ENCODE measurements around the gene SLC37A3.

SLC37A3 gene

DNA sequence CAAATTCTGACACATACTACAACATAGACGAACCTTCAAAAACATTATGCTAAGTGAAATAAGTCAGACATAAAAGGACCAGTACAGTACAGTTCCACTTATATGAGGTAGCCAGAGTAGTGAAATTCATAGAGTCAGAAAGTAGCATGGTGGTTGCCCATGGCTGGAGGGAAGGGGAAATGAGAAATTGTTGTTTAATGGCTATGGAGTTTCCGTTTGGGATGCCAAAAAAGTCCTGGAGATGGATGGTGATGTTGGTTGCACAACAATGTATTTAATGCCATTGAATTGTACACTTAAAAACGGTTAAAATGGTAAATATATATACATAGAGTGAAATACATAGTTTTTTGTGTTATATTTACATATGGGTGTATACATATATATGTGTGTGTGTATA lies 2.1 kb upstream of the SLC37A3 start:
- DNase-seq, result no peak

- DNase-seq, result no peak
Measured at GRCh38 chr7:140398821-140399220, 491 bp upstream of the SLC37A3 start.

DNA sequence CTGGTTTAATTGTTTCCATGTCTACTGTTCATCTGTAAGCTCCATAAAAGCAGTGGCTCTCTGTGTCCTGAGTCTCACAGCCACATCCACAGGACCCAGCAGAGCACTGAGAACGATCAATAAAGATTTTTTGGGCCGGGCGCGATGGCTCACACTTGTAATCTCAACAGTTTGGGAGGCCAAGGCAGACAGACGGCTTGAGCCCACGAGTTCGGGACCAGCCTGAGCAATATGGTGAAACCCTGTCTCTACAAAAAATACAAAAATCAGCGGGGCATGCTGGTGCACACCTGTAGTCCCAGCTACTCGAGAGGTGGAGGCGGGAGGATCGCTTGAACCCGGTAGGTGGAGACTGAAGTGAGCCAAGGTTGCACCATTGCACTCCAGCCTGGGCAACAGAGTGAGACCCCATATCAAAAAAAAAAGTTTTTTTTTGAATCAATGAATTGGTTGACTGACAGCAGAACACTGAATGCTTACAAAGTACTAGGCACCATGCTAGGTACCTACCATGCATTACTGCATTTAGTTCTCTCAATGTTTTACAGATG lies 4.5 kb downstream of the SLC37A3 start:
- DNase-seq, result no peak

GRCh38 chr7:140391634-140392033 lies 6.7 kb downstream of the SLC37A3 start:
- no peak for DNase-seq

DNA sequence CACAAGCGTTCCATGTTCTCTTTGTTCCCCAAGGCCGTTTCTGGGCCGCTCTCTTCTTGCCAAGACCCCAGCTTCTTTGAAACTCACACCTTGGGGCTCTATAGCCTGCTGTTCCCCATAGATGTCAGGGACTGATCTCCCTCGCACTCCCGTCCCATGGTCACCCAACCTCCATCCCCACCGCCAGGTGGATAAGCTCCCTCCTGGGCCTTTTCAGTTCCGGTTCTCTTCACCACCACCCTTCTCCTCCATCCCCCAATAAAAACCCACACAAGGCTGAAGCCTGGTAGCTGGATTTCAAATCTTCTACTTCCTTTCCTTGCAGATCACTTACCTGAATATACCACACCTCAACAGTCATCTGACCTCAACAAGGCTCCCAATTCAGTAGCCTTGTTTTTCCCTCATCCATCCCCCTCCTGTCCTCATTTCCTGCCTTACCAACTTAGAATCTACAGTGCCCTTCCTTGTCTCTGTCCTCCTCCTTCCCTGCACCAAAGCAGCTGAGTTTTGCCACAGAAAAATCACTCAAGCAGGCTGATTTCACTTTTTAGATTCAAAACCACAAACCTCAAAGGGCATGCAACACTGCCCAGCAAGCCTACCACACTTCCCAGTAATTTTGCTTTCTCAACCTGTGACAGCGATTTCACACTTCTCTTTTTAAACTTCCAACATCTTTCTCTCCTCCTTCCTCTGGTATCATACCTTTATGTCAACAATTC lies 7.7 kb downstream of the SLC37A3 start:
- DNase-seq, result no peak

GRCh38 chr7:140390034-140390433 lies 8.3 kb downstream of the SLC37A3 start:
- DNase-seq, result no peak

DNA sequence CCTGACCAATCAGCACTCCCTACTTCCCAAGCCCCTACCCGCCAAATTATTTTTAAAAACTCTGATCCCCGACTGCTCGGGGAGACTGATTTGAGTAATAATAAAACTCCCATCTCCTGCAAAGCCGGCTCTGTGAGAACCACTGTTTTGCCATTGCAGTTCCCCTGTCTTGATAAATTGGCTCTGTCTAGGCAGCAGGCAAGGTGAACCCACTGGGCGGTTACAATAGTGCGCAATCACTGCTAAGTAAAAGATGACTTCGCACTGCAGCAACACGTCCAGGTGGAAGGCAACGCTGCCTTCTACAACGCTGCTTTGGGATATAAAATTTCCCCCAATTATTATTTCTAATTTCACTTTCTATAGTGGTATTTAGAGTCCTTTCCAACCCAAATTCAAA lies 8.9 kb downstream of the SLC37A3 start:
- DNase-seq, result no peak

DNA sequence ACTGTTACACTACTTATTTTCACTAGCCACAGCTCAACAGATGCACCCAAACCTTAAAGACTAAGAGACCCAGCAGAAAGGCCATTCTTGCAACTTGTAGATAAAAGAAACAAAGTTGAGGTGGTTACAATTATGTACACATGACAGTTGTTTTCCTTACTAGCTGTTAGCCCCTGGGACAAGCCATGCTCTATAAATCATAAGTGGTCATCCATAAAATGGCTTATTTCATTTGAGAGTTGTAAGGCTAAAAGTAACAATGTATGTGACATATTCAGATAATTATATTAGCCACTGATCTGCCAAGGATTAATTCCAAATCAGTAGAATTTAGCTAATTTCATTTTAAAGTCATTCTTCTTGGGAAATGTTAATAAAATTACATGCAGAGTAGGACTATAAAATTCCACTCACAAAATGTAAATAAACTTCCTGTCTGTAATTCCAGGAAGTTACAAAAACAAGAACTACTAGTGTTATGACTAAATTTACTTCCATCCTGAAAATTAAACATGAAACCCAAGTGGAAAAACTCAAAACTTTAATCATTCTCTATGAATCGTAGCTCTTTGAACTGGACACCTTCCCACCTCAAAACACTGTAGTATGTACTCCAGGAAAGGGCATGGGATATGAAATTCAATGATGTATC lies 13.3 kb downstream of the SLC37A3 start:
- no peak for DNase-seq

- DNase-seq, result no peak
Measured at GRCh38 chr7:140383954-140384713, 14.2 kb downstream of the SLC37A3 start.

- DNase-seq, result no peak
Measured at GRCh38 chr7:140375892-140376730, 22.2 kb downstream of the SLC37A3 start.

GRCh38 chr7:140375323-140375722 lies 23.0 kb downstream of the SLC37A3 start:
- DNase-seq, result no peak

DNA sequence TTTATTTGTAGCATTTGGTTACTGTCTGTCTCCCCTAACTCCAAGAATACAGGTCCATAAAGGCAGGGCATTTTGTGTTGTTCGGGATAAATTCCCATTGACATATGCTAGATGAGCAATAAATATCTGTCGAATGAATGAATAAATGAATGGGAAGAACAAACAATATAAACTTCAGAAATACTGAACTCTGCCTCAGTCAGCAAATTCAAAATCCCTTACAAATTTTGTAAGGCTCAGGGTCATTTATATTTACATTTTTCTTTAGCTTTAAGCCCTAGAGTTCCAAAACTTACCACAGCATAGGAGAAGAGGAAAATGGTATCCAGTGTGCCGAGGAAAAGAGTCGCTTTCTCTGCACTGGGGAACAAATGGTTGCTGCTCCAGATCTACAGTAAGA lies 29.0 kb downstream of the SLC37A3 start:
- DNase-seq, result no peak

- no peak for DNase-seq
Measured at GRCh38 chr7:140367528-140367927, 30.8 kb downstream of the SLC37A3 start.

GRCh38 chr7:140364819-140365218 lies 33.5 kb downstream of the SLC37A3 start:
- no peak for DNase-seq

GRCh38 chr7:140360697-140361229 lies 37.6 kb downstream of the SLC37A3 start:
- DNase-seq, result no peak

DNA sequence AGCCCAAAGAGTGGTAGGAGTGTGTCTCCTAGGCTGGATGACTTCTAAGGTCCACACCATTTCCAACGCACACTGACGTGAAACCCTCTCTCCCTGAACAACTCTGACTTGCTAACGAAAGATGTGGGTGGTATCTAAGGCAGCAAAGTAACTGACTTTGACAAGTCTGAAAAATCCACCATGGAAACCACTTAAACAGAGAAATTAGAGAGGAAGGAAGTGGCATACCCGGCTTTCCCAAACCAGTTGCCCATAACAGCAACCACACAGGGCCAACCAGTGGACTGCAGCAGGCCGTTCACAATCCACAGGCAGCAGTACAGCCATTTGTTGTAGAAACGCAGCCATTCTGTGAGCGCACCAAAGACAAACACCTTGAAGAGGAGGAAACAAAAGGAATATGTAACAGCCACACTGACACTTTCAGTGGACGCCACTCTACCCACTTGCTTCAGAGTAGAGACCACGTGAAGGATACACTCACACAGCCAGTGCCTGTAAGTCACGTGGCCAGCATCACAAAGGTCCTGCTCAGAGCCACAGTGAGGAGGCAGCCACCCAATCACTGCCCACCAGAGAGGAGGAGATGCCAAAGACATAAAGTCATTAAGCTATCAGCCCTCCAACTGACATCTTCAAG lies 39.8 kb downstream of the SLC37A3 start:
- DNase-seq, result no peak

GRCh38 chr7:140358024-140358411 lies 40.3 kb downstream of the SLC37A3 start:
- DNase-seq, result no peak

DNA sequence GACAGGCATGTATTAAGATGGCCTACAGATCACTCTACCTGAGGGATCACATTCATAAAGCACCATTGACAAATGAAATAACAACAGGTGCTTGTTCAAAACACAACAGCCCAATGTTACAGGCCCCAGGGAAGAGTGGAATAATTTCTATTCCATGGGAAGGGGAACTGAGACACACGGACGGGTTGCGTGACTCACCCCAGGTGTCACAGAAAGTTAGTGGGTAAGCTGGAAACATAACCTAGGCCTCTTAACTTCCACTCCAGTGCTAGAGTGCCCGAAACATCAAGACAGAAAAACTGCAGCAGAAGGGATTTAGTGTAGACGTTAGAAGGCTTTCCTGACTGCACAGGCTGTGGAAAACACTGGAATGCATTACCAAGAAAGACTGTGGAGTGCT lies 48.3 kb downstream of the SLC37A3 start:
- DNase-seq, result no peak

DNA sequence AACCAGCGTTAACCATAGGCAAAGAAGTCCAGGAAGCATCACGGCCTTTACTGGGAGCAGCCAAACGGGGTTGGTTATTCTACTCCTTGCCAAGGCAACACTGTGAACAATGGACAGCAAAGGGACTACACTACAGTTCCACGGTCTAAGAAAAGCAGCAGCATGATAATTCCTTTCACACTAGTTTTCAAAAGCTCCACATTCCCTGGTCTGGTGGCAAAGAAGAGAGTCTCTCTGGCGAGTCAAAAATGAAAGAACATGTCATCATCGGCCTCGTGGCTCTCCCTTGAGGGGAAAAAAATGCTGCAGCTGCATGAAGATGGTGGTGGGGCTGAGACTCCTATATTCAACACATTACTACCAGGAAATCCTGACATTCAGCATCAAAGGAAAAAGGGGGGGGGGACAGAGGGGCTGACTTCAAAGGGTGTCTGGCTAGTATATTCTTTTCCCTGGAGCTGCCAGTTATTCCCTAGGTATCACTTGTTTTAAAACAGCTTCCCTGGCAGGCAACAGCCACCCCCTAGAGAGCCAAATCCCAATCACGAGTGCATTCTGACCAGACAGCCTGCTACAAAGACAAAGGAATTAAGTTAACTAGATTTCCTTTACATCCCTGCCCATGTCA lies 49.1 kb downstream of the SLC37A3 start:
- DNase-seq, result no peak

DNA sequence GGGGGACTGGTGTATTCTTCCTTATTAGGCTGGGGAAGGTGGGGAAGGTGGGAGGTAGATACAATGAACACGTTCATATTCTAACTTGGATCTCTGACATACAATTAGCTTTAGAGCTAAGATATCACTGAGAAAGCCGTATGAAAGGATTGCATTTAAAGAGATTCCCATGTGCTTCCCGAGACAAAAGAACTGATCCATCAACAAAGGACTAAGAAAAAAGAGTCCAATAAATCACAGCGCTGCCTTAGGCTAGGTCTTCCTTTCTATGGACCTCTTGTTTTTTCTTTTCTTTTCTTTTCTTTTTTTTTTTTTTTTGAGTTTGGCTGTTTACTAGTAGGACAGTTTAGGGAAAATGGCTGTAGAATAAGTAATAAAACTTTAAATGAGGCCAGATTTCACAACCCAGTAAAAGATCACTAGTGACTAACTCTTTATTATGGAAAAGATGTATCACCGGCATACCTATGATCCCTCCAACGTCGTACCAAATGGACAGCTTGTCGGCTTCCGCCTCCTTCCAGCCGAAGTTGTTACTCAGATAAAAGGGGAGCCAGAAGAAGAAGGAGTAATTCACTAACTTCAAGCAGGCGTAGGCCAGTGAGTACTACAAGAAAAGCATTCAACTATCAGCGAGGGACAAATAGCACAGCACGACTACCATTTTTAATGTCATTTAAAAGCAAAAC lies 50.0 kb downstream of the SLC37A3 start:
- no peak for DNase-seq

GRCh38 chr7:140347218-140347617 lies 51.1 kb downstream of the SLC37A3 start:
- no peak for DNase-seq

All from effector CD8-positive, alpha-beta T cell (primary cell).